ENCODE data around the gene RGS6.

The RGS6 gene

DNA sequence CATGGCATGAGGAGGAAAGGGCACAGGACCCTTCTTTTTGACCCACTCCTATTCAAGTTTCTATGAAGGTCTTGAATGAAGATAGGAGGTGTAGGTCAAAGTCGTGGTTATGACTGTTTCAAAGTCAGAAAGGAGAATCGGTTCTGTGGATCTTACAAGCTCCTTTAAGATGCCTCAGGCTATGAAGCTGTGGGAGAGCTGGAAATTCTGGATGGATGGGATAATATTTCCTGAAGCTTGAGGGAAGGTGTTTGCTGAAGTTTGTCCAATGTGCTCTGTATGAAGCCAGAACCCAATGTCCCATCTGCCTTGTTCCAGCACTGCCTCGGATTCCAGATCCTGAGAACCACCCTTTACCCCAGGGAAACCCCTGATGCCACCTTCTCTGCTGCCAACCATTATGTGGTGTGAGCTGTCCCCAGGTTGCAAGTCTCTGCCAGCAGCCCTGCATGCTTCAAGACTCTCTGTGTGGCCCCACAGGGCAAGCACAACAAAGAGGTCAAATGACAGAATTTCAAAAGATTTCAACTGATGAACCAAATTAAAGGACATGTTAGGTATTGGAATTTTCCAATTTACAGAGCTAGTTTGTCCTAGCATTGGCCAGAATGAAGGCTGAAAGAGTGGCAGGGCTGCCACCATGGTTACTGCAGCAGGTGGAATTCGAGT lies 472.0 kb downstream of the RGS6 start:
- DNase-seq (ENCODE audit: low spot score): no peak

DNA sequence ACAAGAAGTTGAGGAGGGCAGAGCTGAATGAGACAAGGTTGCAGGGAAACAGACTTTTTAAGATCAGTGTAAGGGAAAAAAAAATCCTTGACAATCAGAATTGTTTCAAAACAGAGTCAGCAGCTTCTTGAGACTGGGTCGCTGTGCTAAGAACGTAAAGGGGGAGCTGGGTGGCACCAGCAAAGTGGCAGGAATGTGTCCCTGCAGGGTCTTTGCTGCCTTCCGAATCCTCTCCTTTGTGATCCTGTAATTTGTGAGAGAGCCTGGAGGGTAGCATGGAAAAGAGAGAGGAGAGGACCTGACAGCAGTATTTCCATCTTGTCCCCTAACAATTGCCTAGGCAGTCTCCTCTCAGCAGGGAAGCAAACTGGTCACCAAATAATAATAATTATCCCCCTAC lies 472.8 kb downstream of the RGS6 start:
- no peak for DNase-seq (ENCODE audit: low spot score)

DNA sequence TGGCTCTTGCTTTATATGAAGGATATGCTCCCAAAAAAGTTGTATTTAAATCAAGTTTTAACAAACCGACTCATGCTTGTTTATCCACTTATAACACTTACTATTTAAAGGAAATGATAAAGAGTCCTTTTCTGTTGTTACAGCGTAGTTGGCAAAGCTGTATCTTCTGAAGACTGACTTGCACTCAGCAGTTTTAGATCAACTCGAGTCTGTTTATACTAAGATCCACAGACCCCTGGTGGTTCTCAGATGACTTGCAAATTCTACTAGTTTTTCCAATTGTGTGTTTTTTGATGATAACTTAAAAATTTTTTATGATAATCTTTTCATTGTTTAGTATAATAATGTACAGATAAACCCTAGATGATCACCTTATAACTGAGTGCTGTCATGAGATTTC lies 475.8 kb downstream of the RGS6 start:
- DNase-seq (ENCODE audit: low spot score): no peak

DNA sequence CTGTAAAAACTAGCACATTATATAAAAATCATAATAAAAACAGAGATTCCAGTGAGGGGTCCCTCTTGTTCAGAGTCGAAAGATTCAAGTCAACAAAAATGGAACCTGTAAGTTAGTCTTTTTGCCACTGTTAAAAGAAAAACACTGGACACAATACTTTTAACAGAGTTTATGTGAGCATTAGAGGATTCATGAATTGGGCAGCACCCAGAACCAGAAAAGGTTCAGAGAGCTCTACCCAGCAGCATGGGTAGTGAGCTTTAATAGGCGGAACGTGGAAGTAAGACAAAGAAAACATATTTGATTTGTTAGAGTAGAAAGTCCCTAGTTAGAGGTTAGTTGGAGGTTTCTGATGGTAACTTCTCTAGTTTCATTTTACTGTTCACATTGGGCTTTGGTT lies 476.8 kb downstream of the RGS6 start:
- no peak for DNase-seq (ENCODE audit: low spot score)

DNA sequence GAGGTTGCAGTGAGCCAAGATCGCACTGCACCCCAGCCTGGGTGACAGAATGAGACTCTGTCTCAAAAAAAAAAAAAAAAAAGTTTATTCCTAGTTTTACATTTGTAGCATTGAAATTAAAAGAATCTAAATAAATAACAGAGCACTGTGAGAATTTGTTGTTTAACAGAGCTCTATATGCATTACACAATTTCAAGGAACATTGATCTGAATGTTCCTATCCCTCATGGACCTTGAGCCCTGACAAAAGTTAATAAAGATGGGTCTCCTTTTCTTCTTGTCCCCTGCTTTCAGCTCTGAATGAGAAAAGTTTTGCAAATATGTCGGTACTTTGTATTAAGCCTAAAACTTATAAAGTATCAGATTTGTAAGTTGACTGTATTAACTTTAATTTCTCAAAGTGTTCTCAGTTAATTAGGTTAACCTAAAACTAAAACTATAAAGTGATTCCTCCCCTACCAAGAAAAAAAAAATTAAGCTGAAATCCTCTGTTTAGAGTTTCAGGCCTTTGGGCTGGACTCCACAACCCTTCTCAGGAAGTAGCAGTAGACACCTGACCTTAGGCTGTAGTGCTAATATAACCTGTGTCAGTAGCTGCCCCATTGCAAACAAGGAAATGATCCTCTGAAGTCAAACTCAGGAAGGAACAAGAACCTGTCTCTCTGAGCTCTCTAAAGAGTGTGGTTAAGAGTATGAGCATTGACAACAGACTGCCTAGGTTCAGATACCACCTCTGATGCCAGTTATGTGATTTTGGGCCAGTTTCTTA lies 484.0 kb downstream of the RGS6 start:
- no peak for DNase-seq (ENCODE audit: low spot score)

DNA sequence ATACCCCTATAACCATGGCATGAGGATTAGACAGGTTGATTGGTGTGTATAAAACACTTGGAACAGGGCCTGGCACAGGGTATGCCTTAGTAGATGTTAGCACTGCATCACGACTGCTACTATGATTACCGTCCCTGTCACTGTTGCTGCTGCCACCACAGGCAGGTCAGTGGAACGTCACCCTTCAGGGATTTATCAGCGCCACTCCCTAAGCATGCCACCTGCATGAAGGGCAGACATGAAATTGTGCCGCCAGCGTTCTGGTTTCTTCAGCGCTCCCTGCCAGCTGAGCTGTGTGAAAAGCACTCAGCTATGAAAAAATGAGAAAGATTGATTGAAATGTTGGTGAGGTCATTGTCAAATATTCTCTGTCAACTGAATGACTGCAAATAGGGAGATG lies 484.7 kb downstream of the RGS6 start:
- DNase-seq (ENCODE audit: low spot score): peak; percentile 76

DNA sequence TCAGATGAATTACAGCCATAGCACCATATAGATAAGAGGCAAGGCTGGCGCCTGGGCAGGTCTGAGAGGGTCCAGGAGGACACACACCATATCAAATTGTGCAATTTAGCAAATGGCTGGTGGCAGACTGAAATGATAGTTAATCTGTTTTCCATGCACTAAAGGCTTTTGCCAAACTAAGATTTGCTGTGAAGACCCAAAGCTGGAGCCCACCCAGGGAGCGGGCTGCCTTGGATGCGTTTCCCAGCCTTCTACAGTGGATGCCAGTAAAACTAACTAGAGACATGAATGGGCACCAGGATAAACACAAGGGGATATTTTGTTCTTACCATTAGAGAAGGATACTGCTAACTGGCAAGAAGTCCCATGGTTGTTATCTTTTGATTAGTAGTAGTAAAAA lies 486.6 kb downstream of the RGS6 start:
- DNase-seq (ENCODE audit: low spot score): no peak

DNA sequence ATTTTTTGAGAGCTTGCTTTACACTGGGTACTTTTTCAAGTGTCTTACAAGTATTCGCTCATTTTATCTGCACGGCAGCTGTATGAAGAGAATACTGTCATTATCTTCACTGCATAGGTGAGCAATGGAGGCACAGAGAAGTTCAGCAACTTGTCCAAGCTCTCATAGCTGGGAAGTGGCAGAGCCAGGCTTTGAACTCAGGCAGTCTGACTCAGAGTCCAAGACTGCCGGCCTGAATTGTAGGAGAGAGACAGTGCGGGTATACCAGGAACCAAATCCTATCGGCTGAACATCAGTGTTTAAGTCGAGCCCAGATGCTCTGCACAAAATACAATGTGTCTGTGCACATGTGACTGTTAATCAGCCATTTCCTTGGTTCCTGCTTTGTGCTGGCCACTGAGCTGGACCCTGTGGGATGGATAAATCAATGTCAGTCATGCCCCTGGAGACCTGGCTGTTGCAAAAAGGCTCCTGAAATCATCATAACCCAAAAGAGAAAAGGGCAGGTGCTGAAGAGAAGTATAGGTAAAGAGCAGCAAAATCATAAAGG lies 487.1 kb downstream of the RGS6 start:
- no peak for DNase-seq (ENCODE audit: low spot score)

DNA sequence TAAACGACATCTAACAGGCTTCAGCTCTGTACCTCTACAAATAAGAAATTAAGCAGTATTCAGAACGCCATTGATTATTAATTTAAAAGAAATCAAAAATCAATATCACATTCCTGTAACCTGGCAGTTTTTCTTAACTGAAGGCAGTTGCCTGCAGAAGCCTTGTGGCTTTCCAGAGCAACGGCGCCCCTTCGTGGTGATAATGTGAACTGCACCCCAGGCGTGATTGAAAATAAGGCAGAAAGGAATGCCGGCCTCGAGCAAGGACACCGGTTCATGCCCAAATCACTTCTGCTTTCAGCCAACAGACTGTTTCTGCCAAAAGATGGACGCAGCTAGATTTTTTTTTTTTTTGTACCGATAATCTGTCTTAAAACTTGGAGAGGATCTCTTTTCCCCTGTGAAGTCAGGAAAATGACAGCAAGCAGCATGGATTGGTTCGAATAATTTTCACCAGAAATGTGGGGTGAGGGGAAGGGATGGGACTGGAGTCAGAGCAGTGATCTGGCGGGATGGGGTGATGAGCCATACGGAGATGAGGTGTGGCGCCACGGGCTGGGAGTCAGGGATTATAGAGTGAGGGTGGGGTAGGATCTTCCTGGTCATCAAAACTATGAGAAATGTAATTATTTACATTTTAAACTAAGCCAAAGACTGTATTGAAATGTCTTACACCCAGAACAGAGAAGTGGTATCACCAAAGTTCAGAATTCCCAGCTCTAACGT lies 488.7 kb downstream of the RGS6 start:
- DNase-seq (ENCODE audit: low spot score): peak; percentile 70

DNA sequence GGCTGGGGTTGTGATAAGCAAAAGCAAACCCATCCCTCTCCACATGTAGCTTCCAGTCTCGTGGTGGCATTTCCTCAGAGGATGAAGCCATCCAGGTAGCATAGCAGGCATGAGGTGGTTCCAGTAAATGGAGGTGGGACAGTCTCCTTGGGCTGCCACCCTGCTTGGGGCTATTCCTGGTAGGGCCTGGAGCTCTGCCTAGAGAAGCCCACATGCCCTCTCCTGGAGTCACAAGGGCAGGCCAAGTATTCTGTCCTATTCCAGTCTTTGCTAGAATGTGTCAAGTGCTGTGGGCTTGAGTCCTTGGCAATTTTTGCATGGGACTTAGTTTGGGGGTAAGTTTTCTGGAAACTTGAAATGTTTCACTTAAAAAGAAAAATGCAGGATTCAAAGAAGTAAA lies 491.7 kb downstream of the RGS6 start:
- no peak for DNase-seq (ENCODE audit: low spot score)

DNA sequence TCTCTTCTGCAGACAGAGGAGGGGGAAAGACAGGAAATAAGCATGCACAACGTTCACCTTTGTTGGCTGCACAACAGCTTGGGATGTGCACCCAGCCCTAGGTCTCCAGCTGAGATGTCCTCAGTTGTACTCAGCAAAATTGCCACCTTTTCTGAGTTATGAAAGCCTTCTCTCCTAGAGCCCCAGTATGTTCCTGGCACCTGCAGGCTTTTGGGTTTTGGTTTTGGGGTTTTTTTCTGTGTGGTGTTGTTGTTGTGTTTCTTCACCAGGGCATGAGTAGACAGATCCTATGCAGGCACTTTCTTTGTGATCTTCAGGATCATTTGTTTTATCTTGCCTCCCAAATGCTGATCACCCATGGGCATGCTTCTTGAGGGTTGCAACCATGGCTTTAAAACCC lies 498.2 kb downstream of the RGS6 start:
- no peak for DNase-seq (ENCODE audit: low spot score)

DNA sequence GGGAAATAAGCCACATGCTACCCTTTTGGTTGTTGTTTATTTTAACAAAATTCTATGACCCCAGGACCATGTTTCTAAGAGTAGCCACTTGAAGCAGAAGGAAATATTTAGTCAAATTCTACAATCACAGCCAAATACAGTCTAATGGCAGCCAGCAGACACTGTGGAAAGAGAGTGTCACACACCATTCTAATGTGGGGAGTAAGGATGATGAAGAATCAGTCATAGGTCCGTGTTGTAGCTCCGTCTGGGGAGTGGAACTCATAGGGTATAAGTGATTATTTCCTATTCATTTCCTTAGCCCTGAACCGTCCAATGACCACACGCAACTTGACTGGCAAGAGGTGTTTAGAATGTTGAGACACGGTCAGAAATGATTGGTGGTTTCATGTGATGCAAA lies 500.5 kb downstream of the RGS6 start:
- peak; percentile 14 for DNase-seq (ENCODE audit: low spot score)

DNA sequence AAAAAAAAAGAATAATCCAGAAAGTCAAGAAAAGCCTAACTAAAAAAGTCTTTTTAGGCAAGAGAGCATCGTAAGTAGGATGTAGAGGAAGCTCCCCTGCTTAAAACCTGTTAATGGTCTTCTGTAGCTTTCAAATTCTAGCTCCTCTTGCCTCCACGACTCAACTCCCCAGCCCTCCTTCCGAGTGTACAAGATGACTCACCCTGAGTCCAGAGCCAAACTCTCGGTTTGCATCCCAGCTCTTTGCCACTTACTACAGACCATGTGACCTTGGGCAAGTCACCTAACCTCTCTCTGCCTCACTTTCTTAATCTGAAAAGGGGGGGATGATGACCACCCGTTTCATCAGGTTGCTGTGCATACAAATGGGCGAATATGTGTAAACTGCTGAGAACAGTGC lies 501.3 kb downstream of the RGS6 start:
- DNase-seq (ENCODE audit: low spot score): peak; percentile 58

DNA sequence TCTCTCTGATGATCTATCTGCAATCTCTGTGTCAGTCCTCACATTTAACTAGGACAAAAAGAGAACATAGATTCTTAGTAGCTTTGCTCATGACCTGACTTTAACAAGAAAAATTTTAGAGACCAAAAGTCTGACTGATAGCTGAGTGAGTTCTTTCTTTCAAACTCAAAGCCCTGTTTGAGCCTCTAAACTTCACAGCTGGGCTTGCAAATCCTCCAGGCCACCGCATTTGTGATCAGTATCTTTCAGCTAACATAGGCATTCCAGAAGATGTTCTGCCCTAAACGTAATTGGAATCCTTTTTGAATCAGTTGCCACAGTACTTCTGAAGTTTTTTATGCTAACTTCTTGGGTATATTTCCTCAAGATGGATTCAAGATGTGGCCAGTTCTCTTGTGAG lies 502.6 kb downstream of the RGS6 start:
- DNase-seq (ENCODE audit: low spot score): no peak

DNA sequence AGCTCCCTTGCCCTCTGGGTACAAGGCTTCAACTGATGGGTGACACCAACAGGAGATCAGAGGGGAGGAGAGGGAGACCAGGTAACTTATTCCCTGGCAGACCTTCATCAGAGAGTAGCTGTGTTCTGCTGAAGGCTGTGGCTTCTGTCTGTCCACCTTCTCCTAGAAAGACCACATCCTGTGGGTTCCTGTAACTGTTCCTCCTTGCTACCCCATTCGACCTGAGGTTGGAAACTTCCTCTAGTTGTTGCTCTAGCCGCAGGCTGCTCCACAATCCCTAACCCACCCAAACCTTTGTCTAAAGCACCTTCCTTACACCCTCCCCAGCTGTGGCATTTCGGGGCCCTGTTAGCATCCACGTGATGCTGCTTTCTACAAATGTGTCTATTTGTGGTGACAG lies 507.5 kb downstream of the RGS6 start:
- DNase-seq (ENCODE audit: low spot score): no peak

DNA sequence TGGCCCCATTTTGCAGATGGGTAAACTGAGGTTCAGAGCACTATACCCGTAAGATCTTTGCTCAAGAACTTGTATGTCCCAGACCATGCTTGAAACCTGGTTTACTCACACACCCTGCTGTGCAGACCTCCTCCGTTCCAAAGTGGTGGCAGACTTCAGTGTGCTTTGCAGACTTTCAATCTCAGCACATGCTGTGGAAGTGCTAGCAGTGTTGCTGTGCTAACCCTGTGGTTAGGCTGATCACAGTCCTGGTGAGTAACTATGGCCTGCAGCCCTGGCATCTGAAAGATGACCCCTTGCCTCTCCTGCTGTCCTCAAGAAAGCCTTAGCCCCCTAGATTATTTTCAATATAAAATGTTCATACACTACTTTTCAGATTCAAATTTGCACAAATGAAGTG lies 511.0 kb downstream of the RGS6 start:
- no peak for DNase-seq (ENCODE audit: low spot score)

DNA sequence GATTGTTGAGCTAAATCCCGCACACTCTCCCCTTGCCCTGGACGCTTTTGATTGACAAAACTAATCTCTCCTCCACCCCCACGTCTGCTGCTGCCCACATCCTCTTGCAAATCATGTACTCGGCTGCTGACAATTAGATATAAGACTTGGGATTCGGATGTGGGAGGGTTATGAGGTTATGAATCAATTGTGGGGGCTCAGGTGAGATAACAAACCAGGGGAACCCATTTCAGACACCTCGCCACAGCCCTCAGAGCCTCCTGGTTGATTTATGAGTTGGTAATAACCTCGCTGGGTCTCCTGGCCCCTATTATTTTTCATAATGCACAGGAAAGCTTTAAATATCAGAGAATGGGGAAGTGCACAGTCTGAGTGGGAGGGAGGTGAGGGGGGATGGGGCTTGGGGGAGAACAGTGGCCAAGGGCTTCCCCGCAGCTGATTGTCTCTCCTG lies 511.8 kb downstream of the RGS6 start:
- no peak for DNase-seq (ENCODE audit: low spot score)

DNA sequence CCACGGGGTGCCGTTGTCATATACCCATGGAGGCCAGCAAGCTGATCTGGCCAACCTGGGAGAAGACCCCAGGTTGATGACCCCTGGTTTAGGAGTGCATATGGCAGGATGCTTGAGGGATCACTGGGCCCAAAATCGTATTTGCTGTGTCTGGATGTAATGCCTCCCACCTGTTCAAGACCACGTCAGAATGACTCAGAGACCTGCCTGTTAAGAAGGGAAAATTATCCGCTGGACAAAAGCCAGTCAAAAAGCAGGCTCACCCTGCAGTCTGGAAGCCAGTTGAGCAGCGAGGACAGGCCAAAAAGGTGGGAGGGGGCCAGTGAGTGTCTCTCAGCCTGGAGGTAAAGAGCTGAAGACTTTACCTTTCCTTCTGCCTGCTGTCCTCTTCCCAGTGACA lies 512.5 kb downstream of the RGS6 start:
- no peak for DNase-seq (ENCODE audit: low spot score)

DNA sequence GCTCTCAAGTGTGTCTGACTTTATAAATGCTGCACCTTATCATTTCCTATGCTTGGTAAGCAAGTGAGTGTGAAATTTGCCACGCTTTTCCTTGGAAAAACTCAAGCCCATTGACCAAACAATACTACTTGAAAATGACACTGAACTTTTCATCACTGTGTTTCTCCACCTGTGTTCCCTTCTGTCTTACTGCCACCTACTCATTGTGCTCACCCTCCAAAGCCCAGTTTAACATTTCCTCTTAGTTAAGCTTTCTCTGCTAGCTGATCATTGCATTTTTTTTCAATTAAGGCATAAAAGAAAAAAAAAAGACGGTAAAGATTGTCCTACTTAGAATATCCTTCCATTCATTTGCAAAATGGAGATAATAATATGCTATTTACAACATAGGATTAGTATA lies 516.0 kb downstream of the RGS6 start:
- no peak for DNase-seq (ENCODE audit: low spot score)

DNA sequence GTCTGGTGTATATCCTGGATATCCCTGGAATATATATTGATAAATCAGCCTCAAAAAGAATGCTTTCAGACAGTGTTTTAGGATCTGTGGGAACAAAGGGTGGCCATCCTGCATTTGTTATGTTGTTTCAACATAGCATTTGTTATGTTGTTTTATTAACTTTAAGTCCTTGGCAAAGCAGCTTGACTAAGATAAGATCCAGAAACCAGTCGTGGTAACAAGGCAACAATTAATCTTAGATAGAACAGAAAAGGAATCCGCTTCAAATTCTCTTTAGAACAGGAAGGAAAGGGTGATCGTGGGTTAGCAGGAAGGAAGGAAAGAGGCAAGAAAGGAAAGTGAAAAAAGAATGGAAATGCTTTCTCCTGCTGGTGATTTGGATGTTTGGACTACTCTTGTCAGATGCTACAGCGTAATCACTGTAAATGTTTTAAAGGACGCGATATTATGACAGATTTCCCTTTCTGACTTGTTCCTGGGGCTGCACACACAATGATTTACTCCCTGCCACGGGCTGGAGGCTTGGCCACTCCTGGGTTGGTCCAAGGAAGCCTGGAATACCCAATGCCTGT lies 518.3 kb downstream of the RGS6 start:
- DNase-seq (ENCODE audit: low spot score): no peak

DNA sequence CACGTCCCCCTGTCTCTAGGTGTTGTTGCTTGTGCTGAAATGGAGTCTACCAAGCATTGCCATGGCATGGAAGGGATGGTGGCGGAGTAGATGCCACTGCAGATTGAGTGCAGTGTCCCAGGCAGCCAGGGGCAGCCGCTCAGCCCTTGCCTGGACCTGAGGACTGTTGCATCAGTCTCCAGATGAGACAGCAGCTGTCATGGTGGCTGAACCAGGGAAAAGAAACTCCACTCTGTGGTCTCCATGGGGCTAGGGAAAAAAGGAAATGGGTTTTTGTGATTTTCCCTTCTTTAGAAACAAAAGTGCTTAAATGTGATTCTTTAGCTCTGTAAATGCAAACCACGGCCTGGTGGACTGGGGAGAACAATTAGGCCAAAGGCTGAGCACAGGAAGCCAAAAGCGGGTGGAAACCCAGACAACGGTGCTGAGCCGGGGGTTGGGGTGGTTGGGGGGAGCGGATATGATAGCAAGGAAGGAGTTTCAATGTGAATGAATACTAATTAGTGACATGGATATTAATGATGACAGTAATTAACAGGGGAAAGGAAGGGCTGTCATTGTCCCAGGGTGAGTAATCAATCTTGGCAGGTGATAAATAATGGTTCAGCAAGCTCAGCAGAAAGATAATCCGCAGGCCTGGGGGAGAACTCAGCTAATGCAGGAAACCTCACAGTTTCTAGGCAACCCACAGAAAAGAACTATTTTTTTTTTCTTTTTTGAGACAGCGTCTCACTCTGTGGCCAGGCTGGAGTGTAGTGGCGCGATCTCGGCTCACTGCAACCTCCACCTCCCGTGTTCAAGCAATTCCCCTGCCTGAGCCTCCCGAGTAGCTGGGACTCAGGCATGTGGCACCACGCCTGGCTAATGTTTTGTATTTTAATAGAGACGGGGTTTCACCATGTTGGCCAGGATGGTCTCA lies 519.1 kb downstream of the RGS6 start:
- DNase-seq (ENCODE audit: low spot score): peak; percentile 42

All from kidney tubule cell (primary cell).